ENCODE data around the gene SRPRB.

DNA sequence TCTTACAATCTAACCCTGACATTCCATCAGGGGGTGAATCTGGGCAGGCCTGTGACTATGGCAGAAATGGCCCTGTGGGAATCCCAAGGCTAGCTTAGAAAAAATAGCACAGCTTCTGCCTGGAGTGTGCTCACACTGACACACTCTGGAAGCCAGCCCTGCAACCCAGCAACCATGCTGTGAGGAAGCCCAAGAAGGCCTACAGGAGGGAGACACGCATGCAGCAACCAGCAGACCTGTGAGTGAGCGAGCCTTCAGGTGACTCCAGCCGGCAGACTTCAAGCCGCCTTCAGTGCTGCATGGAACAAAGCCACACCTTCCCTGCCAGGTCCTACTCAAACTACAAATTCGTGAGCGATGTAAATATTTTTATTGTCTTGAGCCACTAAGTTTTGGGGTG is 64.0 kb downstream of the SRPRB start:
- TF ChIP-seq, protein P1, sequence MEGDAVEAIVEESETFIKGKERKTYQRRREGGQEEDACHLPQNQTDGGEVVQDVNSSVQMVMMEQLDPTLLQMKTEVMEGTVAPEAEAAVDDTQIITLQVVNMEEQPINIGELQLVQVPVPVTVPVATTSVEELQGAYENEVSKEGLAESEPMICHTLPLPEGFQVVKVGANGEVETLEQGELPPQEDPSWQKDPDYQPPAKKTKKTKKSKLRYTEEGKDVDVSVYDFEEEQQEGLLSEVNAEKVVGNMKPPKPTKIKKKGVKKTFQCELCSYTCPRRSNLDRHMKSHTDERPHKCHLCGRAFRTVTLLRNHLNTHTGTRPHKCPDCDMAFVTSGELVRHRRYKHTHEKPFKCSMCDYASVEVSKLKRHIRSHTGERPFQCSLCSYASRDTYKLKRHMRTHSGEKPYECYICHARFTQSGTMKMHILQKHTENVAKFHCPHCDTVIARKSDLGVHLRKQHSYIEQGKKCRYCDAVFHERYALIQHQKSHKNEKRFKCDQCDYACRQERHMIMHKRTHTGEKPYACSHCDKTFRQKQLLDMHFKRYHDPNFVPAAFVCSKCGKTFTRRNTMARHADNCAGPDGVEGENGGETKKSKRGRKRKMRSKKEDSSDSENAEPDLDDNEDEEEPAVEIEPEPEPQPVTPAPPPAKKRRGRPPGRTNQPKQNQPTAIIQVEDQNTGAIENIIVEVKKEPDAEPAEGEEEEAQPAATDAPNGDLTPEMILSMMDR (IDR thresholded peaks at IDR 0.05; ENCODE audit: low read depth, low read length, poor library complexity, severe bottlenecking): no peak
- no peak for TF ChIP-seq EZH2phosphoT487 (IDR thresholded peaks at IDR 0.05; ENCODE audit: borderline replicate concordance, low read length)
